Measurements from ENCODE around the gene RPL22.

The RPL22 gene

DNA sequence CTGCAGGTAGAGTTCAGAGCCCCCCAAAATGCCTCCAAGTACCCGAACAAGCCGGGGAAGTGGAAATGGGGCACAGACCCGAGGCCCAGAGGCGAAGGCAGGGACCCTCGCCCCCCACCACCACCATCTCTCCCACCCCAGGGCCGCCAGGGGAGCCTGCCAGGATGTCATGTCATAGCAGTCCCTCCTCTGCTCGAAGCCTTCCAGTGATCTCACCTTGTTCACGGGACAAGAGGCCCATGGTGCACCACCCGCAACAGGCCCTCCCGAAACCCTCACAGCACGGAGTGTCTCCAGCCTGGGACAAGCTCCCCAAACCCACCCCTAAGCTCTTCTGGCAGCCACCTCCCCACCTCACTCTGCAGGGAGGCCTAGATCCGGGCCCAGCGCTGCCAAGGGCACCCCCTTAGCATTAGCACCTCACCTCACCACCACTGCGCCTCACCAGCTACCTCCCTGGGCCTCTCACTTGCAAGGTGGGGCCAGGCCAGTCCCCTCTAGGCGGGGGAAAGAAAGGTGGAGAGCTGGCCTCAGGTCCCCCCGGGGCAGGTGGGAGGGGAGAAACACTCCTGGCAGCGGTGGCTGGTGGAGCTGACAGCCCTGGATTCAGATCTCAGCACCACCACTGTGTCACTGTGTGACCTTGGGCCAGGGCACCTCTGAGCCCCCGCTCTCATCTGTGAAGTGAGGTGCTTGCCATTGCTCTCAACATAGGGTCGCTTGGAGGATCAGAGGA lies 32.6 kb downstream of the RPL22 start:
- in situ Hi-C loops (cut with MboI; ENCODE audit: low pct_unique_long_range_greater_than_20kb, low sequenced_read_pairs, unreplicated experiment): no loop called here
- TF ChIP-seq, protein P1, sequence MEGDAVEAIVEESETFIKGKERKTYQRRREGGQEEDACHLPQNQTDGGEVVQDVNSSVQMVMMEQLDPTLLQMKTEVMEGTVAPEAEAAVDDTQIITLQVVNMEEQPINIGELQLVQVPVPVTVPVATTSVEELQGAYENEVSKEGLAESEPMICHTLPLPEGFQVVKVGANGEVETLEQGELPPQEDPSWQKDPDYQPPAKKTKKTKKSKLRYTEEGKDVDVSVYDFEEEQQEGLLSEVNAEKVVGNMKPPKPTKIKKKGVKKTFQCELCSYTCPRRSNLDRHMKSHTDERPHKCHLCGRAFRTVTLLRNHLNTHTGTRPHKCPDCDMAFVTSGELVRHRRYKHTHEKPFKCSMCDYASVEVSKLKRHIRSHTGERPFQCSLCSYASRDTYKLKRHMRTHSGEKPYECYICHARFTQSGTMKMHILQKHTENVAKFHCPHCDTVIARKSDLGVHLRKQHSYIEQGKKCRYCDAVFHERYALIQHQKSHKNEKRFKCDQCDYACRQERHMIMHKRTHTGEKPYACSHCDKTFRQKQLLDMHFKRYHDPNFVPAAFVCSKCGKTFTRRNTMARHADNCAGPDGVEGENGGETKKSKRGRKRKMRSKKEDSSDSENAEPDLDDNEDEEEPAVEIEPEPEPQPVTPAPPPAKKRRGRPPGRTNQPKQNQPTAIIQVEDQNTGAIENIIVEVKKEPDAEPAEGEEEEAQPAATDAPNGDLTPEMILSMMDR (IDR thresholded peaks at IDR 0.05; ENCODE audit: extremely low read depth, insufficient read depth, missing control alignments): no peak
- no peak for DNase-seq (ENCODE audit: low spot score)

DNA sequence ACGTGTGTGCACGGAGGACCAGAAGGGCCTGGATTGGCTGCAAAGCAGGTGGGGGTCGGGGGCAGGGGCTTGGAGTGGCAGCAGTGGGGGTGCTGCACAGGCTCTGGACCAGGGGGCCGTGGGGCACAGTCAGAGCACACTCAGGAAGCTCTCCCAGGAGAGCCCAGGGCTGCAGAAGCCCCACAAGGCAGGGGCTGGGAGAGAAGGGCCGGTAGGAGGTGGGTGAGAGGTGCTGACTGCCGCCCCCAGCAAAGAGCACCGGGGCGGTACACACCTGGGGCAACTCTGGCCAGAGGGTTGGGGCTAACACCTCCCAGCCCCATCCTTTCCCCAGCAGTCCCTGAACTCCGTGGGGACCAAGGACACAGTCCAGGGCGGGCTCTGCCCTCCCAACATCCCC lies 33.2 kb downstream of the RPL22 start:
- in situ Hi-C loops (cut with MboI; ENCODE audit: low pct_unique_long_range_greater_than_20kb, low sequenced_read_pairs, unreplicated experiment): no loop called here
- no peak for DNase-seq (ENCODE audit: low spot score)
- TF ChIP-seq, protein P1 (IDR thresholded peaks at IDR 0.05; ENCODE audit: extremely low read depth, insufficient read depth, missing control alignments): no peak

DNA sequence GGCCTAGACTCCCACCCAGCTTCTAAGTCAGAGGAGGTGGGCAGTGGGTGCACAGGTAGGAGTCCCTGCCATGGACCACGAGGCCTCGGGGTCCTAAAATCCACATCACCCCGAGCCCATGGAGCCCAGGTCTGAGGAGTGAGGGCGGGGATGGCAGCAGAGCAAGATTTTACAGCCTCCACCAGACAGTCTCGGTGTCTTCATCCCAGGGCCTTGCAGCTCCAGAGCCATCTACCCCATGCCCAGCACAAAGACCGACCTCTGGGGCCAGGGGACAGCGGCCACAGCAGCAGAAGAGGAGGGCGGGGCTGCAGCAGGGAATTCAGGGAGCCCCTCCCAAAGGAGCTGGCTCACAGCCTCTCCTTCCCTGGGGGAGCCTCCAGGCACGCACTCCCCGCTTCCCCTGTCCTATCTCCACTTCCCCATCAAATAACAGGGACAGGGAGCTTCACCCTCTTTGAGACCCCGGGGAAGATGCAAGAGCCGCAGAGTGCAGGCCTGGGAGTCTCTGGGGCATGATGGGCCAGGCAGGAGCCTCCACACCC lies 33.9 kb downstream of the RPL22 start:
- TF ChIP-seq, protein P1 (IDR thresholded peaks at IDR 0.05; ENCODE audit: extremely low read depth, insufficient read depth, missing control alignments): no peak
- in situ Hi-C loops (cut with MboI; ENCODE audit: low pct_unique_long_range_greater_than_20kb, low sequenced_read_pairs, unreplicated experiment): no loop called here
- no peak for DNase-seq (ENCODE audit: low spot score)

DNA sequence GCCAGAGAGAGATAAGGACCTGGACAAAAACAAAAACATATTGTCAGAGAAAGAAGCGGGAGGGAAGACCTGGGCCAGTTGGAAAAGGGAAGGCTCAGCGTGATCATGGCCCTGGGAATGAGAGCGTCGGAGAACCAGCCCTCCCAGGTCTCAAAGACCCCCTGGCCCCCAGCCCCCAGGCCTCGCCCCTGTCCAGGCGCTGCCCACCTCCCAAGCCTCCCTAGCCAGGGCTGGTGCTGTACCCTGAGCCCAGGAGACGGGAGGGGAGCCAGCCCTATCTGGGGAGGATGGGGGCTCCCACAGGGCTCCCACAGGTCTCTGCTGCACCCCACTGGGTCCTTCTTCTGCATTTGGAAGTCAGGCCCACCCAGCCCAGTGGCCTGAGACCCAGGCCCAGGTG lies 34.4 kb downstream of the RPL22 start:
- in situ Hi-C loops (cut with MboI; ENCODE audit: low pct_unique_long_range_greater_than_20kb, low sequenced_read_pairs, unreplicated experiment): no loop called here
- TF ChIP-seq, protein P1 (IDR thresholded peaks at IDR 0.05; ENCODE audit: extremely low read depth, insufficient read depth, missing control alignments): no peak
- DNase-seq (ENCODE audit: low spot score): no peak

- DNase-seq (ENCODE audit: low spot score): no peak
- in situ Hi-C loops (cut with MboI; ENCODE audit: low pct_unique_long_range_greater_than_20kb, low sequenced_read_pairs, unreplicated experiment): no loop called here
- TF ChIP-seq, protein P1 (IDR thresholded peaks at IDR 0.05; ENCODE audit: extremely low read depth, insufficient read depth, missing control alignments): no peak
Observed at GRCh38 chr1:6163973-6164617, 35.3 kb downstream of the RPL22 start.

DNA sequence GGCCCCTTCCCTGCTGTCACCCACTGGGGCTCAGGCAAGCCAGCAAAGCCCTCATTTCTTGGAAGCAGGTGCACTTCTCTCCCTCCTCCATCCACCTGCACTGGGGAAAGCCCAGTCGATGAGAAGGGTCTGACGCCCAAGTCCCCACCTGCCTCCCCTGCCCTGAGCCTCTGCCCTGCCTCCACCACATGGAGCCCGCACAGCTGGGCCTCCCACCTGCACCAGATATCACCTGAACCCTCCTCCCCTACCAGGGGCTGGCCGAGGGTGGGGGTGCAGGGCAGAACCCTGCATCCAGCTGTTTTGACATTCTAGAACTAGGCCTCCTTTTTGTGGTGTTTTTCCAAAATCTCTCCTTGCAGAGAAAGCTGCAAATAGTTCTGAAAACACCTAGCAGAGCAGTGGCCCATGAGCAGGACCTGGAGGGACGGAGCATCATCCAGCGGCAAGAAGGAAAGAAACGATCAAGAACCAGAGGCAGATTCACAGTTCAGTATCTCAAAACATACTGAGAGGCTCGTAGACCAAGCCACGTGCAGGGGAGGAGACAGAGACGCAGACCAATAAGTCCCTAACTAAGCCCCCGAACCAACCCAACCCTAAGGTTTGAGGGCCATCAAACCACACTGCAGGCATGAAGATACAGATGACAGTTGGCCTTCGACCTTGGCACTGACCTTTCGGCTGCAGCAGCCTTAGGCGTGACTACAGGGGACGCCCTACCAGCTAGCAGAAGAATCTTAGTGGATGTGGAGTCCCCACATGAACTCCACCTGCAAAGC lies 36.0 kb downstream of the RPL22 start:
- in situ Hi-C loops (cut with MboI; ENCODE audit: low pct_unique_long_range_greater_than_20kb, low sequenced_read_pairs, unreplicated experiment): no loop called here
- no peak for DNase-seq (ENCODE audit: low spot score)
- TF ChIP-seq, protein P1 (IDR thresholded peaks at IDR 0.05; ENCODE audit: extremely low read depth, insufficient read depth, missing control alignments): no peak

Measured in GM13977 (cell line).